ENCODE results near the gene RAB10. TPM values are rescaled to one million over a fixed set of nuclear protein-coding genes. Genes with fewer than 3 reads are reported as not detected.

Gene RAB10
- total RNA-seq, 3 donors from 2014 or later (not counting 1 experiment from before 2014, with no cell fraction given) = 35.8 to 44.2 (median 39.5) TPM

DNA sequence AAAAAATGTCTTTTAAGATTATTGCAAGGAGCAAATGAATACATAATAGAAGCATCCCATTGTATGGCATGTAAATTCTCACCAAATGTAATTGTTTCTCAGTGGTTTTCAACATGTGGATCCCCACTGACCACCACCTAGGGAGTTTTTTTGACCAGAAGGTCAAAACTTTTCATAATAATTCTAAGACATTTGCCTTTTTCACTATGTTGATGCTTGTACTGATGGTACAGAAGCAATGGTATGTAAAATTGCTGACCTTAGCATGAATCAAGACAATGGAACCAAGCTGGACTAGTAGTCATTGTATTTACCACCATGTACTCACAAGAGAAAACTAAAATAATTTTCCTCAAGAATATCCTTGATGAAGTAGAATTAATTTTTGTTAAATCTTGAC, 36.8 kb downstream of the RAB10 start:
- no peak for ATAC-seq
- no peak overlapping the region for H3K27ac ChIP-seq (ENCODE audit: low read length)
- H3K36me3 ChIP-seq (ENCODE audit: control insufficient read depth, insufficient read depth, low read length) = no peaks in the 10 kb centered on the region
- no peak for DNase-seq
- H3K4me3 ChIP-seq (ENCODE audit: low read length) = no peak overlapping the region
- H3K9me3 Mint-ChIP-seq = no peaks in the 10 kb centered on the region
- peaks cover 67 to 71% of the 10 kb centered on the region in 2 donors for H3K4me1 Mint-ChIP-seq
- H3K4me3 Mint-ChIP-seq = no peak overlapping the region
- H3K27me3 Mint-ChIP-seq (ENCODE audit: low read depth in 2 of 2) = no peaks in the 10 kb centered on the region
- peak overlapping the region in 1 of 2 donors; percentile 61 for H3K27ac Mint-ChIP-seq
- TF ChIP-seq, protein P1, sequence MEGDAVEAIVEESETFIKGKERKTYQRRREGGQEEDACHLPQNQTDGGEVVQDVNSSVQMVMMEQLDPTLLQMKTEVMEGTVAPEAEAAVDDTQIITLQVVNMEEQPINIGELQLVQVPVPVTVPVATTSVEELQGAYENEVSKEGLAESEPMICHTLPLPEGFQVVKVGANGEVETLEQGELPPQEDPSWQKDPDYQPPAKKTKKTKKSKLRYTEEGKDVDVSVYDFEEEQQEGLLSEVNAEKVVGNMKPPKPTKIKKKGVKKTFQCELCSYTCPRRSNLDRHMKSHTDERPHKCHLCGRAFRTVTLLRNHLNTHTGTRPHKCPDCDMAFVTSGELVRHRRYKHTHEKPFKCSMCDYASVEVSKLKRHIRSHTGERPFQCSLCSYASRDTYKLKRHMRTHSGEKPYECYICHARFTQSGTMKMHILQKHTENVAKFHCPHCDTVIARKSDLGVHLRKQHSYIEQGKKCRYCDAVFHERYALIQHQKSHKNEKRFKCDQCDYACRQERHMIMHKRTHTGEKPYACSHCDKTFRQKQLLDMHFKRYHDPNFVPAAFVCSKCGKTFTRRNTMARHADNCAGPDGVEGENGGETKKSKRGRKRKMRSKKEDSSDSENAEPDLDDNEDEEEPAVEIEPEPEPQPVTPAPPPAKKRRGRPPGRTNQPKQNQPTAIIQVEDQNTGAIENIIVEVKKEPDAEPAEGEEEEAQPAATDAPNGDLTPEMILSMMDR (IDR thresholded peaks at IDR 0.05) = no peak
- H3K9me3 ChIP-seq (ENCODE audit: control insufficient read depth, insufficient read depth, low read length) = no peaks in the 10 kb centered on the region
- no peaks in the 10 kb centered on the region for H3K36me3 Mint-ChIP-seq
- intact Hi-C loops (cut with micrococcal nuclease) = no loop called here
- H3K4me1 ChIP-seq (ENCODE audit: control insufficient read depth, insufficient read depth, low read length) = peaks cover 16% of the 10 kb centered on the region
- H3K27me3 ChIP-seq (ENCODE audit: control insufficient read depth, insufficient read depth, low read length) = no peaks in the 10 kb centered on the region

DNA sequence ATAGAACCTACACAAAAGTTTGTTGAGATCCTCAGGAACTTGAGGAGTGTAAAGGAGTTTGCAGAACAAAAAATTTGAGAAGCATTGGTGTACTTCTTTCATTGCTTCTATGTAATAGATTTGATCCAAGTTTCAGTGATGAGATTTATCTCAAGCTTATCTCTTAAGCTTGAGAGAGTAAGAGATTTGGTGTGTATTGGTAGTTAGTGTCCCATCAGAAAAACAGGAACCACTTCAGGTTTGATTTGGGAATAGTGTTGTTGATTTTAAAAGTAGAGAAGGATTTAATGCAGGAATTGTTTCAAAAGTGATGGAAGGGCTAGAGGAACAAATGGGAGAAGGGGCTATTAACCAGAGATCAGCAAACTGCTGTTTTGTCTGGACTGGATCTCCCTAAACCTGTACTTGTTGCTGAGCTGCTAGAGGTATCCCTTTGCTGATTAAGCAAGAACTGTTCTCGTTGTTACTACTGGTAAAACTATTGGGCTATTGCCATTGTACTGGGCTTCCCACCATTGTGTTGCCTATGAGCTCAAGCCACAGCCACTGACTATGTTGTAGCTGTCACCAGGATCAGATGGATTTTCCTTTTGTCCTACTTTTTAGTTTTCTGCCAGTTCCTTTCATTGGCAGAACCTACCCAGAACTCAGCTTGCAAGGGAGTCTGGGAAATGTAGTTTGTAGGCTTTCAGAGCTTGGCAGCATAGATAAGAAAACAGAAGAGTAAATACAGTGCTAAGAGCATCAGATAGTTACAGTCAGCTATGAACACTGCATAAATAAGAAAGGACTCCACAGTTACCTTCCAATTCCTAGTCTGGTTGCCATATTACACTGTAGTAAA, 39.3 kb downstream of the RAB10 start:
- intact Hi-C loops (cut with micrococcal nuclease) = no loop called here
- no peak overlapping the region for H3K27ac ChIP-seq (ENCODE audit: low read length)
- DNase-seq (no peak), ATAC-seq (no peak)
- H3K27me3 ChIP-seq (ENCODE audit: control insufficient read depth, insufficient read depth, low read length) = no peaks in the 10 kb centered on the region
- H3K4me3 ChIP-seq (ENCODE audit: low read length) = no peak overlapping the region
- no peaks in the 10 kb centered on the region for H3K9me3 Mint-ChIP-seq
- no peaks in the 10 kb centered on the region for H3K27me3 Mint-ChIP-seq (ENCODE audit: low read depth in 2 of 2)
- H3K9me3 ChIP-seq (ENCODE audit: control insufficient read depth, insufficient read depth, low read length) = no peaks in the 10 kb centered on the region
- TF ChIP-seq, protein P1 (IDR thresholded peaks at IDR 0.05) = no peak
- H3K4me3 Mint-ChIP-seq = no peak overlapping the region
- H3K4me1 ChIP-seq (ENCODE audit: control insufficient read depth, insufficient read depth, low read length) = peaks cover 14% of the 10 kb centered on the region
- H3K4me1 Mint-ChIP-seq = peaks cover 58 to 67% of the 10 kb centered on the region in 2 donors
- 90% methylated on average over 1 of the region's 1 CpG for WGBS (ENCODE audit: insufficient coverage)
- peak overlapping the region in 1 of 2 donors; percentile 16 for H3K27ac Mint-ChIP-seq
- no peaks in the 10 kb centered on the region for H3K36me3 Mint-ChIP-seq
- no peaks in the 10 kb centered on the region for H3K36me3 ChIP-seq (ENCODE audit: control insufficient read depth, insufficient read depth, low read length)

DNA sequence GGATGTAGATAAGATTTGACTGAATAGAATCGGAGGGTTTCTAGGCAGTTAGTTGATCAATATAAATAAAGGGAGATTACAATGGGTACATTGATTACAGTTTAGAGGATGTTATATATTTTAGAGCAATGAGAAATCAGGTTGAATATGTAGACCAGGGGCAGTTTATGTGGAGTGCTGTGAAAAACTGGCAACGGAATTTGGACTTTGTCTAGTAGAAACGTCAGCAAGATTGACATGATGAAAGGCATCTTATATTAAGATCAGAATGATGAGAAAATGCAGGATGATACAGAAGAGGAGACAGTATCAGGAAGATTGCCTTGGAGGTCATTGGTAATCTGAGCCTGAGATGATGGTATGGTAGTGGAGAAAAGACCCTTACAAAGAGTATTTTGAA, 39.9 kb downstream of the RAB10 start:
- WGBS (ENCODE audit: insufficient coverage) = 94% methylated on average over 3 of the region's 3 CpGs
- no peaks in the 10 kb centered on the region for H3K36me3 ChIP-seq (ENCODE audit: control insufficient read depth, insufficient read depth, low read length)
- Mint-ChIP-seq H3K4me3 (no peak overlapping the region), H3K4me1 (peaks cover 57 to 67% of the 10 kb centered on the region in 2 donors), H3K9me3 (no peaks in the 10 kb centered on the region), H3K36me3 (no peaks in the 10 kb centered on the region), H3K27me3 (ENCODE audit: low read depth in 2 of 2) (no peaks in the 10 kb centered on the region), H3K27ac (no peak overlapping the region)
- H3K27me3 ChIP-seq (ENCODE audit: control insufficient read depth, insufficient read depth, low read length) = no peaks in the 10 kb centered on the region
- no peak overlapping the region for H3K4me3 ChIP-seq (ENCODE audit: low read length)
- no peak overlapping the region for H3K27ac ChIP-seq (ENCODE audit: low read length)
- TF ChIP-seq, protein P1 (IDR thresholded peaks at IDR 0.05) = no peak
- H3K9me3 ChIP-seq (ENCODE audit: control insufficient read depth, insufficient read depth, low read length) = no peaks in the 10 kb centered on the region
- no peak for ATAC-seq
- intact Hi-C loops (cut with micrococcal nuclease) = no loop called here
- no peak for DNase-seq
- peaks cover 13% of the 10 kb centered on the region for H3K4me1 ChIP-seq (ENCODE audit: control insufficient read depth, insufficient read depth, low read length)

DNA sequence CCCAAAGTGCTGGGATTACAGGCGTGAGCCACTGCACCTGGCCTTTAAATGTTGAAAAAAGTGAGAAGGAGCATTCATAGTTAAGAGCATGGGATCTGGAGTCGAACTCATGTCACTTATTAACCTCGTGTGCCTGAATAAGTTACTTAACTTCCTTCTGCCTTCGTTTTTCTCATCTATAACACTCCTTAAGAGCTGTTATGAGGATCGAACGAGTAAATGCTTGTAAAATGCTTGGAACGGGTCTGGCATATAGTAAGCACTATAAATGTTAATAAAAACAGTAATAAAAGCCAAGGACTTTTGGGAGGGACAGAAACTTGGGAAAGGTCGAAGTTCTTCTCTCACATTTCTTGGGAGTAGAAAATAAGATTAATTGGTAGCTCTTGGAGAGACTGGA, 40.8 kb downstream of the RAB10 start:
- no peak overlapping the region for H3K4me3 ChIP-seq (ENCODE audit: low read length)
- ATAC-seq (no peak), DNase-seq (no peak)
- H3K27ac ChIP-seq (ENCODE audit: low read length) = no peak overlapping the region
- no peaks in the 10 kb centered on the region for H3K27me3 ChIP-seq (ENCODE audit: control insufficient read depth, insufficient read depth, low read length)
- Mint-ChIP-seq H3K27me3 (ENCODE audit: low read depth in 2 of 2) (no peaks in the 10 kb centered on the region), H3K4me3 (no peak overlapping the region), H3K27ac (no peak overlapping the region), H3K36me3 (no peaks in the 10 kb centered on the region), H3K4me1 (peaks cover 57 to 62% of the 10 kb centered on the region in 2 donors), H3K9me3 (no peaks in the 10 kb centered on the region)
- H3K9me3 ChIP-seq (ENCODE audit: control insufficient read depth, insufficient read depth, low read length) = no peaks in the 10 kb centered on the region
- intact Hi-C loops (cut with micrococcal nuclease) = no loop called here
- 95% methylated on average over 8 of the region's 8 CpGs for WGBS (ENCODE audit: insufficient coverage)
- TF ChIP-seq, protein P1 (IDR thresholded peaks at IDR 0.05) = no peak
- H3K4me1 ChIP-seq (ENCODE audit: control insufficient read depth, insufficient read depth, low read length) = peaks cover 5% of the 10 kb centered on the region
- H3K36me3 ChIP-seq (ENCODE audit: control insufficient read depth, insufficient read depth, low read length) = no peaks in the 10 kb centered on the region

Data from natural killer cell (primary cell).